Upper lobe of right lung (tissue), 1 donor: ENCODE results near the gene SYT9. TPM values are rescaled to one million over a fixed set of nuclear protein-coding genes. Genes with fewer than 3 reads are reported as not detected.

Experiments used
- ATAC-seq: fragments of 200-7000 bp; cut with Tn5 transposase; one replicate; pipeline ENCODE4 v1.9.1; 2020; ENCODE audit warnings: mild to moderate bottlenecking, moderate library complexity
- DNase-seq: peaks from one replicate; pipeline ENCODE4 v3.0.0-alpha.2; 2020
- H3K27ac ChIP-seq: fragments of 200-600 bp; one replicate; pipeline ENCODE4 v1.8.0; 2022
- H3K27me3 ChIP-seq: fragments of 200-600 bp; one replicate; pipeline ENCODE4 v1.8.0; 2022; ENCODE audit warnings: mild to moderate bottlenecking
- H3K36me3 ChIP-seq: fragments of 200-600 bp; one replicate; pipeline ENCODE4 v1.8.0; 2022
- H3K4me1 ChIP-seq: fragments of 200-600 bp; one replicate; pipeline ENCODE4 v1.8.0; 2022
- H3K4me3 ChIP-seq: fragments of 200-600 bp; one replicate; pipeline ENCODE4 v1.8.0; 2022; ENCODE audit warnings: mild to moderate bottlenecking
- H3K9me3 ChIP-seq: fragments of 200-600 bp; one replicate; pipeline ENCODE4 v1.8.0; 2022
- intact Hi-C: fragments of 100-400 bp; cut with DNase I; formaldehyde crosslinking; loops from one replicate; pipeline ENCODE4 v1.11.0; 2022
- total RNA-seq: library from RNA; stranded (reverse); fragmentation: NEBNext Ultra II Directional; extraction: Animal tissue kit (Norgen Biotek cat#: 25700); gene quantifications from one replicate; pipeline ENCODE4 v1.2.1, GENCODE V29; 2021
- TF ChIP-seq, protein P1 (sequence below): fragments of 200-600 bp; IDR thresholded peaks from one replicate; pipeline ENCODE4 v1.8.0; 2022; ENCODE audit warnings: antibody characterized with exemption
- donor health status: DM: no; HTN: yes; CAD: no; lungs with severe emphysema.

The SYT9 gene
- total RNA-seq, 1 donor from 2014 or later: 0.14 TPM

DNA sequence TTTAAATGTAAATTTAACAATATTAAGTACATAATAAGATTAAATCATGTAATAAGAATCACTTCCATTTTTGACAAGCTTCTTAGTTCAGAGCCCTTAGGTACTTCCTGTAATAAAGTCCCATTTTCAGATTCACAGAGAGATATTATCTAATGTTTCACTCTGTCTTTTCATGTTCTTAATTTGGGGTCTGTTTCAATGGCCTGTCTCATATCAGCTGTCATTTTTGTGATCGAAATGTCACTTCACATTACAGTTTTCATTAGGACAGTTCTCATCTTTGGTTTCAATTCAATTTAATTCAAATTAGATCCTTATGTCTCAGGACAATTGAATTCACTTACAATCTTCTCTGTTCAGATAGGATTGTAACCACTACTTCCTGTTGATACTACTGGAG lies 211.0 kb downstream of the SYT9 start:
- Histone ChIP-seq H3K4me3 (no peak overlapping the region), H3K36me3 (no peaks in the 10 kb centered on the region), H3K4me1 (no peaks in the 10 kb centered on the region), H3K9me3 (no peaks in the 10 kb centered on the region), H3K27ac (no peak overlapping the region), H3K27me3 (peaks cover 12% of the 10 kb centered on the region)
- ATAC-seq (no peak), DNase-seq (no peak)
- TF ChIP-seq, protein P1, sequence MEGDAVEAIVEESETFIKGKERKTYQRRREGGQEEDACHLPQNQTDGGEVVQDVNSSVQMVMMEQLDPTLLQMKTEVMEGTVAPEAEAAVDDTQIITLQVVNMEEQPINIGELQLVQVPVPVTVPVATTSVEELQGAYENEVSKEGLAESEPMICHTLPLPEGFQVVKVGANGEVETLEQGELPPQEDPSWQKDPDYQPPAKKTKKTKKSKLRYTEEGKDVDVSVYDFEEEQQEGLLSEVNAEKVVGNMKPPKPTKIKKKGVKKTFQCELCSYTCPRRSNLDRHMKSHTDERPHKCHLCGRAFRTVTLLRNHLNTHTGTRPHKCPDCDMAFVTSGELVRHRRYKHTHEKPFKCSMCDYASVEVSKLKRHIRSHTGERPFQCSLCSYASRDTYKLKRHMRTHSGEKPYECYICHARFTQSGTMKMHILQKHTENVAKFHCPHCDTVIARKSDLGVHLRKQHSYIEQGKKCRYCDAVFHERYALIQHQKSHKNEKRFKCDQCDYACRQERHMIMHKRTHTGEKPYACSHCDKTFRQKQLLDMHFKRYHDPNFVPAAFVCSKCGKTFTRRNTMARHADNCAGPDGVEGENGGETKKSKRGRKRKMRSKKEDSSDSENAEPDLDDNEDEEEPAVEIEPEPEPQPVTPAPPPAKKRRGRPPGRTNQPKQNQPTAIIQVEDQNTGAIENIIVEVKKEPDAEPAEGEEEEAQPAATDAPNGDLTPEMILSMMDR: no peak
- intact Hi-C loops: no loop called here

DNA sequence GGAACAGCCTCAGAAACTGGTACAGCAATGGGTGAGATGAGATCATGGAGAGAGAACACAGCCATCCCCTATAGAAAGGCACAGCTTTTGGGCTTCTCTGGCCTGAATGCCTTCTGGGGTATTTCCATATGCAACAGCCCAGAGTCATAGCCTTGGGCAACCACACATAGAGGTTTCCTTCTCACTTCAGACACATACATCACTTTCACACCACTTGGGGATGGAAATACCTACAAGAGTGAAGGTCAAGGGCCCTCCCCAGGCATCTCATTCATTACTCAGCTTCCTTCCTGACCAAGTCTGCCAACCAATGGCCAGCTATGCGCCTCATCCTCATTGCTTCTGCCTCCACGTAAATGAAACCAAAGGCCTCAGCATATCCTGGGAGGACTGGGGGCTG lies 215.9 kb downstream of the SYT9 start:
- ATAC-seq: no peak
- Histone ChIP-seq H3K27me3 (peaks cover 6% of the 10 kb centered on the region), H3K4me3 (no peak overlapping the region), H3K36me3 (no peaks in the 10 kb centered on the region), H3K4me1 (no peaks in the 10 kb centered on the region), H3K9me3 (no peaks in the 10 kb centered on the region), H3K27ac (no peak overlapping the region)
- intact Hi-C loops: no loop called here
- no peak for DNase-seq
- TF ChIP-seq, protein P1: no peak

DNA sequence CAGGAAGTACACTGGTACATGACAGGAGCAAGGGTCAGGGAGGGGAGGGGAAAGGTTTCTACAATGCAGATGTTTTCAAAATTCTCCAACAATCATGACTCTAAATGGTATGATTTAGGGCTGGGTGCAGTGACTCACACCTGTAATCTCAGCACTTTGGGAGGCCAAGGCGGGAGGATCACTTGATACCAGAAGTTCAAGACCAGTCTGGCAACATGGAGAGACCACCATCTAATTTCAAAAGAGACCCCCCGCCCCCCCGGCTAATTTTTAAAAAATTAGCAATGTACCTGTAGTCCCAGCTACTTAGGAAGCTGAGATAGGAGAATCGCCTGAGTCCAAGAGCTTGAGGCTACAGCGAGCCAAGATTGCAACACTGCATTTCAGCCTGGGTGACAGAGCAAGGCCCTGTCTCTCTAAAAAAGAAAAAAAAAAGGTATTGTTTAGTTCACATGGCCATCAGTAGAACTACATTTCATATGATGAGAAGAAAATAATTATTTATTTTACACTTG lies 217.7 kb downstream of the SYT9 start:
- TF ChIP-seq, protein P1: no peak

DNA sequence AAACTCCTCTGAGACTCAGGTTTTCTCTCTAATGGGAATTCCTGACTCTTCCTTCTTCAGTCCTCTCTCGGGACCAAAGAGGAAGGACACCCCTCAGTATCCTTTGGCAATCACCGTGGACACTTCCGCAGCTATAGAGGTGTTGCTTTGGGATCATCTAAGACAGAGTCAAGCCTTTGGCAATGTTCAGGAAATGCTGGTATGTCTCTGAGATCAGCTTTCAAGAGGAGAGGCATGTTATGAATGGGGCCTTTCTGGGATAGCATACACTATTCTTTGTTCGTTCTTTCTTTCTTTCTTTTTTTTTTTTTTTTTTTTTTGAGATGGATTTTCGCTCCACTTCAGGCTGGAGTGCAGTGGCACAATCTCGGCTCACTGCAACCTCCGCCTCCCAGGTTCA lies 219.4 kb downstream of the SYT9 start:
- no peaks in the 10 kb centered on the region for H3K9me3 ChIP-seq
- H3K4me3 ChIP-seq: no peak overlapping the region
- TF ChIP-seq, protein P1: no peak
- no peak for ATAC-seq
- no peaks in the 10 kb centered on the region for H3K4me1 ChIP-seq
- H3K27me3 ChIP-seq: no peaks in the 10 kb centered on the region
- H3K27ac ChIP-seq: no peak overlapping the region
- no peak for DNase-seq
- H3K36me3 ChIP-seq: no peaks in the 10 kb centered on the region
- intact Hi-C loops: no loop called here

More for the DNA sequence above, 217.7 kb downstream of the SYT9 start:
- H3K4me1 ChIP-seq: no peaks in the 10 kb centered on the region
- H3K9me3 ChIP-seq: no peaks in the 10 kb centered on the region
- no peak overlapping the region for H3K4me3 ChIP-seq
- ATAC-seq (no peak), DNase-seq (no peak)
- intact Hi-C loops: no loop called here
- H3K27me3 ChIP-seq: peaks cover 1% of the 10 kb centered on the region
- H3K36me3 ChIP-seq: no peaks in the 10 kb centered on the region
- H3K27ac ChIP-seq: no peak overlapping the region

DNA sequence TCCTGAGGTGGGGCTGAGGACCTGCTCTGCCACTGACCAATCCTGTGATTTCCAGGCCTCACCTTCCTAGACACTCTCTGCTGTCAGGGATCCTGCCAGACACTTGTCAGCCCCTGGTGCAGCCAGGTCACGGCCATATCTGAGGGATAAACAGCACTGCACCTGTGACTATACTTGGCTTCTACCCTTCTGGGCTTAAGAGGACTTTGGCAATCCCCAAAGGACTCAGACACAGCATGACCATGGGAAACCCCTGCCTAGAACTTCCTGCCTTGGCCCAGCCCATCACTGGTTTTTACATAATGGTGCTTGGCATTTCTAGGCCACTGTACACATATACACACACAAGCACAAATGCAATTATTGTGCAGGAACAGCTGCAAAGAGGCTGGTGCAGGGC lies 222.0 kb downstream of the SYT9 start:
- Histone ChIP-seq H3K27ac (no peak overlapping the region), H3K4me3 (no peak overlapping the region), H3K27me3 (no peaks in the 10 kb centered on the region), H3K4me1 (no peaks in the 10 kb centered on the region), H3K36me3 (no peaks in the 10 kb centered on the region), H3K9me3 (no peaks in the 10 kb centered on the region)
- TF ChIP-seq, protein P1: no peak
- ATAC-seq (no peak), DNase-seq (no peak)
- intact Hi-C loops: no loop called here

DNA sequence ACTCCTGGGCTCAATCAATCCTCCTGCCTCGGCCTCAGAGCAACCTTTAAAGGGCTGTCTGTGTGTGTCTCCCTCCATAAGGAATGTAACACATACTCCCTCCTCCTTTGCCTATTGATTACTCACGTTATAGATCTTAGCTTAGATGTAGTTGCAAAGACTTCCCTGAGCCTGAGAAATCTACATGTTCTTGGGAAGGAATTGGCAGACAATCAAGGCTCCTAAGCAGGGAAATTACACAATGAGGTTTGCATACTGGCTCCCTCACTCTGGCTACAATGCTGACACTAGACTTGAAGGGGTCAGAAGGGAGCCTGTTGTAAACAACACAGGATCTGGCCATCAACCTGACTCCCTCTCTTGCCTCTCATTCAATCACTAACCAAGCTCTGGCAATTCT lies 228.4 kb downstream of the SYT9 start:
- ATAC-seq: peak; percentile 37
- Histone ChIP-seq H3K9me3 (no peaks in the 10 kb centered on the region), H3K27me3 (no peaks in the 10 kb centered on the region), H3K27ac (no peak overlapping the region), H3K4me3 (no peak overlapping the region), H3K36me3 (no peaks in the 10 kb centered on the region), H3K4me1 (peaks cover 6% of the 10 kb centered on the region)
- intact Hi-C loops: no loop called here
- TF ChIP-seq, protein P1: no peak
- DNase-seq: no peak
